Neural progenitor cell (in vitro differentiated cells): ENCODE measurements around the gene SLC36A1.

Experiments used
- CTCF ChIP-seq: fragments of 200-600 bp; sonication (generic); IDR thresholded peaks from 2 replicates; pipeline ENCODE4 v1.5.1; 2017; ENCODE audit warnings: antibody characterized with exemption, mild to moderate bottlenecking
- EZH2 ChIP-seq: fragments of 200-600 bp; sonication (generic); IDR thresholded peaks from 2 replicates; pipeline ENCODE4 v1.6.1; 2017; ENCODE audit warnings: antibody characterized with exemption, mild to moderate bottlenecking, moderate library complexity

DNA sequence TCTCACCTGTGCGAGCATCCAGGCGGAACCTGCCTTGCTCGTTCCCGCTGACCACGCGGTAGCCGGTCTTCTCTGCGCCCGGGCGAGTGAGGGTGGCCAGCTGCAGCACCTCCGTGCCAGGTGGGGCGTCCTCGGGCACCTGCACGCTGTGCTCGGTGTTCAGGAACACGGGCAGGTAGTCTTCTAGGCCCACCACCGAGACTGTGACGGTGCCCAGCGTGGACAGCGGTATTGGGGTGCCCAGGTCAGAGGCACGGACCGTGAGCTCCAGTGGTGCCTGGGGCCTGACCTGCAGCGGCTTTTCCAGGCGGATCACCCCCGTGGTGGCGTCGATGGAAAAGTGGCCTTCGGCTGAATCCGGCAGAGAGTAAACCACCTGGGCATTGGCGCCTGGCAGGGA is 84.2 kb downstream of the SLC36A1 start:
- TF ChIP-seq CTCF (no peak), EZH2 (no peak)
